OCI-LY7 (cell line): ENCODE data around the gene CHD2.
"Not testable (repeated sequence)": the region's sequence is repeated elsewhere in the genome, so short reads cannot be mapped to it uniquely, and the experiment has no call there.

Source experiments
- EZH2phosphoT487 ChIP-seq: fragments of 200-600 bp; sonication (generic); IDR thresholded peaks from 2 replicates; pipeline ENCODE4 v1.6.1; 2018; ENCODE audit warnings: low read depth, borderline replicate concordance, mild to moderate bottlenecking, mixed run types, antibody characterized with exemption, low read length, moderate library complexity, mixed read lengths
- TF ChIP-seq, protein P1 (sequence below): fragments of 200-600 bp; sonication (generic); conservative IDR thresholded peaks from 2 replicates; pipeline ENCODE4 v1.5.1; 2014; ENCODE audit warnings: mild to moderate bottlenecking, antibody characterized with exemption, low read length, moderate library complexity, mixed read lengths

DNA sequence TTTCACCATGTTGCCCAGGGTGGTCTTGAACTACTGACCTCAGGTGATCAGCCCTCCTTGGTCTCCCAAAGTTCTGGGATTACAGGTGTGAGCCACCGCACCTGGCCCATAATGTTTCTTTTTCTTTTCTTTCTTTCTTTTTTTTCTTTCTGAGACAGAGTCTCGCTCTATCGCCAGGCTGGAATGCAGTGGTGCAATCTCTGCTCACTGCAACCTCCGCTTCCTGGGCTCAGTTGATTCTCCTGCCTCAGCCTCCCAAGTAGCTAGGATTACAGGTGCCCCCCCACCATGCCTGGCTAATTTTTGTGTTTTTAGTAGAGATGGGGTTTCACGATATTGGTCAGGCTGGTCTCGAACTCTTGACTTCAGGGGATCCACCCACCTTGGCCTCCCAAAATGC lies 27.2 kb upstream of the CHD2 start:
- TF ChIP-seq EZH2phosphoT487, result not testable (repeated sequence)
- TF ChIP-seq, protein P1, sequence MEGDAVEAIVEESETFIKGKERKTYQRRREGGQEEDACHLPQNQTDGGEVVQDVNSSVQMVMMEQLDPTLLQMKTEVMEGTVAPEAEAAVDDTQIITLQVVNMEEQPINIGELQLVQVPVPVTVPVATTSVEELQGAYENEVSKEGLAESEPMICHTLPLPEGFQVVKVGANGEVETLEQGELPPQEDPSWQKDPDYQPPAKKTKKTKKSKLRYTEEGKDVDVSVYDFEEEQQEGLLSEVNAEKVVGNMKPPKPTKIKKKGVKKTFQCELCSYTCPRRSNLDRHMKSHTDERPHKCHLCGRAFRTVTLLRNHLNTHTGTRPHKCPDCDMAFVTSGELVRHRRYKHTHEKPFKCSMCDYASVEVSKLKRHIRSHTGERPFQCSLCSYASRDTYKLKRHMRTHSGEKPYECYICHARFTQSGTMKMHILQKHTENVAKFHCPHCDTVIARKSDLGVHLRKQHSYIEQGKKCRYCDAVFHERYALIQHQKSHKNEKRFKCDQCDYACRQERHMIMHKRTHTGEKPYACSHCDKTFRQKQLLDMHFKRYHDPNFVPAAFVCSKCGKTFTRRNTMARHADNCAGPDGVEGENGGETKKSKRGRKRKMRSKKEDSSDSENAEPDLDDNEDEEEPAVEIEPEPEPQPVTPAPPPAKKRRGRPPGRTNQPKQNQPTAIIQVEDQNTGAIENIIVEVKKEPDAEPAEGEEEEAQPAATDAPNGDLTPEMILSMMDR, result not testable (repeated sequence)
